OCI-LY1 (cell line): ENCODE results near the gene CACHD1.

Experiments used
- H2AFZ ChIP-seq: fragments of 200-600 bp; sonication (generic), shearing (Covaris generic); 2 replicates; pipeline ENCODE4 v1.6.0; 2014; ENCODE audit warnings: antibody characterized with exemption, mild to moderate bottlenecking, low read length
- H3F3A ChIP-seq: fragments of 200-600 bp; sonication (generic), shearing (Covaris generic); 2 replicates; pipeline ENCODE4 v1.6.0; 2014; ENCODE audit warnings: mild to moderate bottlenecking, antibody characterized with exemption, low read length, moderate library complexity; ENCODE audit not compliant: insufficient read depth
- H3K27ac ChIP-seq: fragments of 200-600 bp; sonication (generic); 2 replicates; pipeline ENCODE4 v1.5.1; 2014; ENCODE audit warnings: low read length, mixed run types, mild to moderate bottlenecking, low read depth; ENCODE audit not compliant: poor library complexity, severe bottlenecking
- H3K27me3 ChIP-seq: fragments of 200-600 bp; sonication (generic); 2 replicates; pipeline ENCODE4 v1.6.0; 2014; ENCODE audit warnings: antibody characterized with exemption, mild to moderate bottlenecking, low read length, moderate library complexity; ENCODE audit not compliant: insufficient read depth
- H3K36me3 ChIP-seq: fragments of 200-600 bp; sonication (generic); 2 replicates; pipeline ENCODE4 v1.6.1; 2014; ENCODE audit warnings: mild to moderate bottlenecking, antibody characterized with exemption, low read length, moderate library complexity, mixed read lengths; ENCODE audit not compliant: insufficient read depth
- H3K4me1 ChIP-seq: fragments of 200-600 bp; sonication (generic); 2 replicates; pipeline ENCODE4 v1.5.1; 2014; ENCODE audit warnings: mild to moderate bottlenecking, low read length, moderate library complexity; ENCODE audit not compliant: insufficient read depth, severe bottlenecking
- H3K4me2 ChIP-seq: fragments of 200-600 bp; sonication (generic), shearing (Covaris generic); 2 replicates; pipeline ENCODE4 v1.6.1; 2014; ENCODE audit warnings: low read length
- H3K4me3 ChIP-seq: fragments of 200-600 bp; sonication (generic); 2 replicates; pipeline ENCODE4 v1.5.1; 2014; ENCODE audit warnings: low read length, low read depth, mild to moderate bottlenecking, mixed read lengths; ENCODE audit not compliant: poor library complexity, severe bottlenecking
- H3K79me2 ChIP-seq: fragments of 200-600 bp; shearing (Covaris generic); 2 replicates; pipeline ENCODE4 v1.6.1; 2016; ENCODE audit warnings: mixed run types, low read length, mixed read lengths; ENCODE audit not compliant: insufficient read depth
- H3K9ac ChIP-seq: fragments of 200-600 bp; sonication (generic), shearing (Covaris generic); 2 replicates; pipeline ENCODE4 v1.6.1; 2014; ENCODE audit warnings: mild to moderate bottlenecking, low read length, mixed read lengths
- H3K9me2 ChIP-seq: fragments of 200-600 bp; sonication (generic), shearing (Covaris generic); 2 replicates; pipeline ENCODE4 v1.6.1; 2014; ENCODE audit warnings: low read depth, mild to moderate bottlenecking, low read length, mixed read lengths
- H3K9me3 ChIP-seq: fragments of 200-600 bp; shearing (Covaris generic); 2 replicates; pipeline ENCODE4 v1.6.1; 2014; ENCODE audit warnings: low read length, mixed read lengths
- H4K20me1 ChIP-seq: fragments of 200-600 bp; sonication (generic), shearing (Covaris generic); 2 replicates; pipeline ENCODE4 v1.6.0; 2016; ENCODE audit warnings: mild to moderate bottlenecking, low read length; ENCODE audit not compliant: insufficient read depth
- CTCF ChIP-seq: fragments of 200-600 bp; sonication (generic), shearing (Covaris generic); IDR thresholded peaks from 2 replicates; pipeline ENCODE4 v1.5.1; 2017; ENCODE audit warnings: mild to moderate bottlenecking, antibody characterized with exemption, low read length, moderate library complexity, mixed read lengths
- EZH2 ChIP-seq: fragments of 200-600 bp; sonication (generic), shearing (Covaris generic); IDR thresholded peaks from 2 replicates; pipeline ENCODE4 v1.8.0; 2017; ENCODE audit warnings: borderline replicate concordance, mixed run types, mild to moderate bottlenecking, antibody characterized with exemption, low read length, moderate library complexity, mixed read lengths

CACHD1 gene

GRCh38 chr1:64623750-64624191, 153.8 kb downstream of the CACHD1 start:
- no peak overlapping the region for H3K27ac ChIP-seq
- no peaks in the 10 kb centered on the region for H3K36me3 ChIP-seq
- H3K9ac ChIP-seq = no peak overlapping the region
- H3K4me1 ChIP-seq = no peaks in the 10 kb centered on the region
- no peaks in the 10 kb centered on the region for H3K9me2 ChIP-seq
- H4K20me1 ChIP-seq = no peaks in the 10 kb centered on the region
- H2AFZ ChIP-seq = no peak overlapping the region
- no peaks in the 10 kb centered on the region for H3K9me3 ChIP-seq
- H3K4me2 ChIP-seq = no peak overlapping the region
- no peaks in the 10 kb centered on the region for H3K27me3 ChIP-seq
- TF ChIP-seq EZH2 (no peak), CTCF (no peak)
- no peaks in the 10 kb centered on the region for H3F3A ChIP-seq
- H3K79me2 ChIP-seq = no peaks in the 10 kb centered on the region
- H3K4me3 ChIP-seq = no peak overlapping the region

- Histone ChIP-seq H3K9me2 (no peaks in the 10 kb centered on the region), H3K4me2 (no peak overlapping the region), H2AFZ (no peak overlapping the region), H3K4me1 (no peaks in the 10 kb centered on the region), H3K9me3 (no peaks in the 10 kb centered on the region), H3K27ac (no peak overlapping the region), H3K9ac (no peak overlapping the region), H3K4me3 (no peak overlapping the region), H3K36me3 (no peaks in the 10 kb centered on the region), H3K79me2 (no peaks in the 10 kb centered on the region), H3F3A (no peaks in the 10 kb centered on the region), H3K27me3 (no peaks in the 10 kb centered on the region), H4K20me1 (no peaks in the 10 kb centered on the region)
- TF ChIP-seq EZH2 = no peak
- TF ChIP-seq CTCF = no peak
Observed at GRCh38 chr1:64624218-64624713, 154.3 kb downstream of the CACHD1 start.

- no peaks in the 10 kb centered on the region for H4K20me1 ChIP-seq
- no peak overlapping the region for H3K4me2 ChIP-seq
- no peak overlapping the region for H2AFZ ChIP-seq
- H3K9me3 ChIP-seq = no peaks in the 10 kb centered on the region
- H3K79me2 ChIP-seq = no peaks in the 10 kb centered on the region
- no peaks in the 10 kb centered on the region for H3F3A ChIP-seq
- no peak overlapping the region for H3K4me3 ChIP-seq
- no peak overlapping the region for H3K9ac ChIP-seq
- no peaks in the 10 kb centered on the region for H3K36me3 ChIP-seq
- no peaks in the 10 kb centered on the region for H3K4me1 ChIP-seq
- no peak overlapping the region for H3K27ac ChIP-seq
- no peaks in the 10 kb centered on the region for H3K27me3 ChIP-seq
- no peaks in the 10 kb centered on the region for H3K9me2 ChIP-seq
- no peak for TF ChIP-seq CTCF
- no peak for TF ChIP-seq EZH2
Observed at GRCh38 chr1:64624808-64625207, 154.9 kb downstream of the CACHD1 start.
